HG03571 (cell line): ENCODE data around the gene UAP1.
A peak's percentile ranks its signal among the peaks of the same experiment; 100 is the strongest.

Source experiments
- ATAC-seq: cut with Tn5 transposase; IDR thresholded peaks from one replicate; pipeline ENCODE4 v1.9.1; 2021; ENCODE audit not compliant: unreplicated experiment

UAP1 gene

DNA sequence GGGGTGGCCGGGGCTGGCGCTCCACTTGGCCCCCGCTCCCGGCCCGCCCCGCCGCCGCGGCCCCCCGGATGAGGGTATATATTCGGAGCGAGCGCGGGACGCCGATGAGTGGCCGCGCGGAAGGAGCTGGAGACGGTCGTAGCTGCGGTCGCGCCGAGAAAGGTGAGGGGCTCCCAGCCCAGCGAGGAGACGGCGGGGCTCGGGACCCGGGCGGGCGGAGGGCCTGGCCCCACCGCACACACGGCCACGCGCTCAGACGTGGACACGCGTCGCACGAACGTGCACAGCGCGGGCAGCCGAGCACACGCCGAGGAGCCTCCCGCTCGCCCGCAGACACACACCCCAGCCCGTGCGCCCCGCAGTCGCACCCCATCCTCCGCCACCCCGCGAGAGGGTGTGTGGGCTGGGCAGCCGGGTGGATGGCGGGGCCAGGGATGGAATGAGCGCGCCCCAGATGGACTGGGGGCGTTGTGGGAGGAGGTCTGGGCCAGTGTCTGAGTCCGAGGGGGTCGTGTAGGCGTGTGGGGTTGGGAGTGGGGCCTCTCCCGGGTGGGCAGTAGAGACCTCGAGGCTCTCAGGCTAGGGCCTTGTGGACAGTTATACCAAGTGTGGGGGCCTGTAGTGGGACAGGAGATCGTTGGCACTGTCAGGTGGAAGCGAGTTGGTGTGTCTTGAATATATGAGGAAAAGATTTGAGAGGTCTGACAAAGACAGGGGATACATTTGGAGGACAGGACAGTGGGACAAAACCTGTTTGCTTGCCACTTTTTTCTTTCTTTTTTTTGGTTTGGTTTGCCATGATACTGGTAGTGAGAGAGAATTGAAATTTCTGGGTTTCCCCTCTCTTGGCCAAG, at the start of gene UAP1:
UAP1 (plus strand) TSS at position 107 of the 854 bp plus-strand sequence. CDS start 4,347 bp downstream, outside the sequence.
- ATAC-seq, result no peak

DNA sequence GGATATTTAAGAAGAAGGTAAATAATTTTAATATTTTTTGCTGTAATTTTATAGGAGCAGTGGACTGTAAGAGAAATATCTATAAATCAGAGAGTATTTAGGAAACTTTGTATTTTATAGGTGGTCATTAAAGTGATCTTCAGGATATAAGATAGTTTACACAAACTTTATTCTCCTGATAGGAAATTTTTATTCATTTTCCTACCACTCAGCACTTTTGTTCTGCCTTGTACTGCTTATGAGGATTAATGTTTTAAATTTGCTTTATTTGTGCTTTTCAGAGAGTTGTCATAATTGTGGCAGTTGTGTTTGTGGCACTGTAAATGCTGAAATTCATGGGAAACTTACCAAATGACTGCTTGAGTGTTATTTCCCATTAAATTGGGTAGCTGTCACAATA, 34.2 kb upstream of the UAP1 start:
- ATAC-seq, result no peak

DNA sequence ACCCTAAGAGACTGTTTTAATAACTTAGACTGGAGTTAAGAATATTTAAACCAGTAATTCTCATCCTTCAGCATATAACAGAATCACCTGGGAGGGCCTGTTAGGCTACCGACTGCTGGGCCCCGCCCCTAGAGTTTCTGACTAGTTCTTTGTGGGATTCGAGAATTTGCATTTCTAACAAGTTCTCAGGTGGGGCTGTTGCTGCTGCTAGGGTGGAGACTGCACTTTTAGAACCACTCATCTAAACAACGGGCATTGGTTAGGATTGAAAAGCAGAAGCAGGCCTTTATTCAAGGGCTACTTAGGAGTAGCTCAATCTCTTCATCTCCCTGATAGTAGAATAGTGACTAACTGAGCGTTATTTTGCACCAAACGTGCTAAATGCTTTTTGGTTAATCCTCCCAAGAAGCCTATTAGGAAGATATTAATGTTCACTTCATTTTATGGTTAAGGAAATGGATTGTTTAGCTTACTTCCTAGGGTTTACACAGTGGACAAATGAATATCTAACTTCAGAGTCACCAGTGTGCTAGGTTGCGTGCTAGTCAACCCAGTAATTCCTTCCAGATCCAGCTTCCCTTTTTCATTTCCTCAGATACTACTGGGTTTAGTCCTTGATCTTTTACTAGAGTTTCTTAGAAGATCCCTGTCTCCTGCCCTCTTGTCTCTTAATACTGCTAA, 31.1 kb upstream of the UAP1 start:
- ATAC-seq, result peak; percentile 88

DNA sequence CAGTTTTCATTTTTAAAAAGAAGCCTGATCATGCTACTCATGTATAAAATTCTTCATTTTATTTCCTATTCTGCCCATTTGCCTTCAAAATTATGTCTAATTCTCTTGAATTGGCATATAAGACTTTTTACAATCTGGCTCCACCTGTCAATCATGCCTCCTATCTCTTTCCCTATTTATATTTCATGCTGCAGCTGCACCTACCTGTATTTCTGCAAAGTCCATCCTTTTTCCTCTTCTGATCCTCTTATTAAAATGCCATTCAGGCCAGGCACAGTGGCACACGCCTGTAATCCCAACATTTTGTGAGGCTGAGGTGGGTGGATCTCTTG, 30.6 kb upstream of the UAP1 start:
- ATAC-seq, result no peak

DNA sequence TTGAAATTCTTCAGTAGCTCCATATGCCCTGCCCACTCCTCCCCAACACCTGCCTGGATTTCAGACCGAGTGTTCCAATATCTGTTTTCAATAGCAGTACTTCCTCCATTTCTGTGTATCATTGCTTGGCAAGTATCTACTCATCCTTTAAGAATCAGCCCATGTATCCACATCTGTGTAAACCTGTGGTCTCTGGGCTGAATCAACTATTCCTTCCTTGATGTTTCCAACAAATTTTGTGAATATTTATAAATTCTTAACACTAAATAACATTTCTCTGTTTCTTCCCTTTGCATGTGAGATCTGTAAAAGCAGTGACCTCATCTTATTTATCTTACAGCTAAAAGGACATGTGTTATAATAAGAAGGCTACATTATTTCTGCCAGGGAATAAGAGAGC, 26.0 kb upstream of the UAP1 start:
- no peak for ATAC-seq

DNA sequence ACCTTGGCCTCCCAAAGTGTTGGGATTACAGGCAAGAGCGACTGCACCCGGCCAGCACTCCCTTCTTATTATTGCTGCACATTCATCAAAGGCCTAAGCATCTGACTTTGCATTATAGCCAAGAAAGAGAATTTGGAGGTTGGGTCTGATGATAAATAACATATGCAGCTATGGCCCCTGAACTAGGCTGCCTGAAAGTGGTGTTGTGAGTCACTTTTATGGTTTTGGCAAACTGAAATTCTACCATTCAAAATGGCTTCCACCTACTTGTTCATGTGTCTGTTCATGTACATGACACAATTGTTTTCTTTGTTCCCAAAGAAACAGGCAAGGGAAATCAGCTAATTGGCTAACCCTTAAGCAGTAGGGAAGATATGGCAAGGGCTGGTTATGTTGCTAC, 25.0 kb upstream of the UAP1 start:
- no peak for ATAC-seq

DNA sequence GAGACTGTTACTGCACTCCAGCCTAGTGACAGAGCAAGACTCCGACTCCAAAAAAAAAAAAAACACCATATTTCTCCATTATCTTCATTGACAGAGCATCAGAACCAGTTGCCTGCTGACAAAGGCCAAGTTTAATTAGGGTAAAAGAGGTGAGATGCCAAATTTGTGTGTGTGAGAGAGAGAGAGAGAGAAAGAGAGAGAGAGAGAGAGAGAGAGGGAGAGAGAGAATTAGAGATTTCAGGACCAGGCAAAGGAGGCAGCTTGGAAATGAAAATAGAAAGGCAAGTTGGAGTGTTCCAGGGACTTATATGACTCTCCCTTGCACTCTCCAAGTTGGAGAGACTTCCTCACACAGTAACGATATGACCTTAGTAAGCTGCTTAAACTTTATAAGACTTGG, 24.3 kb upstream of the UAP1 start:
- no peak for ATAC-seq

DNA sequence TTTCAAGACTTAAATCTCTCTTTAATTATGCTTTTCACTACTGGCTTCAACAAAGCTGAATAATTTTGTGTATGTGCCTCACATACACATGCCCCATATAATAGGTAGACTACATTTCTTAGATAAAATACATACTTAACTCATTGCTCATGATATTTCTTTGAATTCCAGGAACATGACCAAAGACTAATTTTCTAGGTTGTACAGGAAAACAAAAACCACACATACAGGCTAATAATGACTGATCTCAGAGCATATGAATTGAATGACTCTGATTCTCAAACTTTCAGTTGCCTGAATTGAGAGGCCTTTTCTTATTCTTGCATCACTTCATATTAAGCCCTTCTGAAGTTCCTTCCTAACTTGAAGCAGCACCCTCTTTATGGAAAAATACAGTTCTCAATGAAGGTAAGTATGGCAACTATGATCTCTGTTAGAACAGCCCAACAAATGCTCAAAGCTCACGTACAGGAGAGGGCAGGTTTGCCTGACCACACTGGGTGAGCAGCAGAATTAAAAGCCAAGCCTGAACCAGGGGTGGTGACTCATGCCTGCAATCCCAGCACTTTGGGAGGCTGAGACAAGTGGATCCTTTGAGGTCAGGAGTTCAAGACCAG, 22.6 kb upstream of the UAP1 start:
- ATAC-seq, result no peak

DNA sequence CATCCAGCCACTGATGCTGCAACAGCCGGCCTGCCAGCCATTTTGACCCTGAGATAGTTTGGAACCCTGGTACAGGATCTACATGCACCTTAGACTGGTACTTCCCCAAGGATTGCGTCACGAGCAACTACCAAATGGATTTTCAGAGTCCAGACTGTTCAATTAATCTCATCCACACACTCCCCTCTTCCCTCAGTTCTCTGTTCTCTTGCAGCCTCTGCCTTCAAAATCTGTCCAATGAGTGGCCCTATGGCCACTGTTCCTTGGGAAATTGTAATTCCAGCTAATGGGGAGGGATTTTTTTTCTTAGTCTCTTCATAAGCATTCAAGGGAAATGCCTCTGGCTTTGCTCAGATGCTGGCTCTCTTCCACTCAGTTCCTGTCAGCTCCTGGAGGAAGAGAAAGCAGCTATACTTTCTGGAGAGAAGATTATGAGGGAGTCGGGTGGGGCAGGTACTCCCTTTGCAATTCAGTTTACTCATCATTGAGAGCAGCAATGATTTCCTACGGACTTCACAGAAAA, 19.8 kb upstream of the UAP1 start:
- ATAC-seq, result no peak

DNA sequence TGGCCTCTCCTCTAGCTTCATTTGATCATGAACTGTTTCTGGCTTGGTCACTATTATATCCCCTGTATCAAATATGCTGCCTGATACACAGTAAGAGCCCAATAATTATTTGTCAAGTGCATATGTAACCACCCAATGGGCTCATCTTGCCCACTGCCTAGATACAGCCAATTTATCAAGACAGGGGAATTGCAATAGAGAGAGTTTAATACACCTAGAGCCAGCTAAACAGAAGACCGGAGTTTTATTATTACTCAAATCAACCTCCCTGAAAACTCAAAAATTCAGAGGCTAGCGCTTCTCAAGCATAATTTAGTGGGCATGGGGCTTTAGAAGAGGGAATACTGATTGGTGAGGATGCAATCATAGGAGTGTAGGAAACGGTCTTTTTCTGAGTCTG, 18.3 kb upstream of the UAP1 start:
- ATAC-seq, result no peak

DNA sequence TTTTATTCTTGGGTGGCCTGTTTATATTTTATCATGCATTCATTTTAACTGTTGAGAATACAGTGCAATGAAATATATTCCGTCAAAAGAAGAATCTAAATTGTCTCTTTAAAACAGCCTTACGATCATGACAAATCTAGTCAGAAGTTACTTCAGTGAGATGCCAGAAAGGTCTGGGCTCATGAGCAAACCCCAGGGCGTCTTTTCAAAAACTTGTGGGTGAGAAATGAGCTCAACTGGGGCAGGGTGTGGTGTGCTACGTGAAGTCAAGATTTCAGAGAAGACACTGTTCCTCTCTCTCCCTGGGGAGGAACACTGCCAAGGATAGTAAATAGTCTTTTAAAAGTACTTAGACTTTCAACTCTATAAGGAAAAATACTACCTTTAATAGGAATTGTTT, 13.4 kb upstream of the UAP1 start:
- ATAC-seq, result no peak

DNA sequence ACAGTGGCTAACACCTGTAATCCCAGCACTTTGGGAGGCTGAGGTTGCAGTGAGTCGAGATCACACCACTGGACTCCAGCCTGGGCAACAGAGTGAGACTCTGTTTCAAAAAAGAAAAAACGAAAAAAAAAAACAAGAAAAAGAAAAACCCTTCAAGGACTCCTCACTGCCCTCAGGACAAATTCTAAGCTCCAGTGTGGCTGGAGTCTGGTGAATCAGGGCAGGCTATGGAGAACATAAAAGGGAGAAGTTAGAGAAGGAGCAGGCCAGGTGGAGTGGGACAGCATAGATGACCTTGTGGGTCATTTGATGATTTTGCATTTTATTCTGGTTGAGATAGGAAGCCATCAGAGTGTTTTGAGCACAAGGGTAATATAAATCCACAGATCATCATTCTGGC, 12.5 kb upstream of the UAP1 start:
- ATAC-seq, result no peak

DNA sequence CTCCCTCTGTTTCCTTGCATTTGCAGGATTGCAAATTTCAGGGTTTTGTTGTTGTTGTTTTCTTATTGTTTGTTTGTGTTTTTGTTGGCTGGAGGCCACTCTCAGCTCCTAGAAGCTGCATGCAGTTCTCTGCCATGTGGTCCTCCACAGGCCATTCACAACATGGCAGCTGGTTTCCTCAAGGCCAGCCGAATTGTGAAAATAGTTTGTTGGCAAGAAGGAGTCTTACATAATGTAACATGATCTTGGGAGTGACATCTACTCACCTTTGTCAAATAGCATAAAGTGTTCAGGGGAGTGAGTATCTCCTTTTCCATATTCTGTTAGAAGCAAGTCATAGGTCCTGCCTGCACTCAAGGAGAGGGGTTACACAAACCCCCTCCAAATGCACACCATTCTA, 10.6 kb upstream of the UAP1 start:
- ATAC-seq, result no peak

DNA sequence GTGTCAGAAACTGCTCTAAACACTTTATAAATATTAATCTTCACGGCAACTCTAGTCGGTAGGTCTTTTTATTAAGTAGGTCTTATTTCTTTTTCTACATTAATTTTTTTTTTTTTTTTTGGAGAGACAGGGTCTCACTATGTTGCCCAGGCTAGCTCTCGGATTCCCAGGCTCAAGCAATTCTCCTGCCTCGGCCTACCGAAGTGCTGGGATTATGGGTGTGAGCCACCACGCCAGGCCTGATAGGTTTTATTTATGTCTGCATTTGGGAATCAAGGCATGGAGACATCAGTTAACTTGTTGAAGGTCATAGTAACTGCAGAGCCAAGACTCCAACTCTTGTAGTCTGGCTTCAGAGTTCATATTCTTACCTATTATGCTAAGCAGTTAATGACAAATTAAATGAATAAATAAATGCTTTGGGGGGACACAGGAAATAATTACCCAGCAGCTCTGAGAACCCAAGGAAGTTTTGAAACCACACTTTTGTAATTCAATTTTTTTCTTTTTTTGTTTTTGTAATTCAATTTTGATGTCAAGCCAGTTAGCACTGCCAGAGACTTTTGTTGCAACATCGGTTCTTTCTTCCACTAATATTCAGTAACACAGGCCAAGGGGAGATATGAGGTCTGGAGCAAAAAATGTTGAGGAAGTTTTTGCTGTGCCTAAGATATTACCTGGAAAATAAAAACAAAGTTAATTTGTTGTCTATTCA, 9.4 kb upstream of the UAP1 start:
- no peak for ATAC-seq

DNA sequence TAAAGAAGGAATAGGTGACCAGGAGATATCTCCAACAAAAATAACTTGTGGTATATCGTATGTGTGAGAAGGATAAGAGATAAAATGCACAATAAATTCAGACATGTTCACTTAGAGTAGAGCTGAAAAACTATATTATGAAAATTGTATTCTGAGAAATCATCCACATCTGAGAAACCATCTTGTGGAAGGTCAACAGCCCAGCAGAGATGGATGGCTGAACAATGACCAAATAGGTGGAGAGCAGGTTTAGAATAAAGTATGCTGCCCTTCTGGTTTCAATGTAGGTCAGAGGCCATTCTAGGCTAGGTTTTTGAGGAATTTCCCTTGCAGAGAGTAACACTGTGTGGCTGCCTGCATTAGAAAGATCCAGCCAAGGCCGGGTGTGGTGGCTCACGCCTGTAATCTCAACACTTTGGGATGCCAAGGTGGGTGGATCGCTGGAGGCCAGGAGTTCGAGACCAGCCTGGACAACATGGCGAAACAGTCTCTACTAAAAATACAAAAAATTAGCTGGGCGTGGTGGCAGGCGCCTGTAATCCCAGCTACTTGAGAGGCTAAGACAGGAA, 8.8 kb upstream of the UAP1 start:
- no peak for ATAC-seq

DNA sequence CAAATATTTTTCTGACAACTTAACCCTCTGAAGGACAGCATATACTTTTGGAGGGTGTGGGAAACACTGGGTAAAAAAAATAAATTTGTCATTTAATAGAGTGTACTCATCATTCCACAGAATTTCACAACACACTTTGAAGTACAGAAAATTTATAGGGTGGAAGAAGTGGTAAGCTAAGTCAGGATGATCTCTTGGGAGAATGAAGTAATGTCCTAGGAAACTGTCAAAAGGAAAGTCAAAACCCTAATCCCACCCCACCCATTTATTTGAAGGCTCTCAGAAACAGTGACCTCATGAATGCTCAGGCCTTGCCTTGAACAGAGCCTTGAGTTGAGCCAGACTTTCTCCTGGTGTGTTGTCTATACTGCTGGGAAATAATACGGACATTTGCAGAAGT, 7.3 kb upstream of the UAP1 start:
- no peak for ATAC-seq

DNA sequence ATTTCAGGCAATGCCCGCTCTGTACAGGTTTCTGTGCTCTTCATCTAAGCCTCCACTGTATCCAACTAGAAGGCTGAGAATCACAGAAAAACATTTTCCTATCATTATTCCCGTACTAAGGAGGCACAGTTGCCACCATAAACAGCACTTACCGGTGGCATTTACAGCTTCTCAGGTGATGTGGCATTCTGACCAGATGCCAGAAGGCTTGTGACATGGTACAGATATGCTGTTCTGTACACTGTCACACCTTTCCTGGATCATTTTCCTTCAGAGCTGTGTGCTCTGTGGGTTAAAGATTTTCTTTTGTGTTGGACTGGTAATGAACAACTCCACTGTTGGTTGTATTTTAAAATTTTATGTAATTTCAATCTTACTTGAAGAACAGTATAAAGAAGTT, 4.0 kb upstream of the UAP1 start:
- ATAC-seq, result no peak

DNA sequence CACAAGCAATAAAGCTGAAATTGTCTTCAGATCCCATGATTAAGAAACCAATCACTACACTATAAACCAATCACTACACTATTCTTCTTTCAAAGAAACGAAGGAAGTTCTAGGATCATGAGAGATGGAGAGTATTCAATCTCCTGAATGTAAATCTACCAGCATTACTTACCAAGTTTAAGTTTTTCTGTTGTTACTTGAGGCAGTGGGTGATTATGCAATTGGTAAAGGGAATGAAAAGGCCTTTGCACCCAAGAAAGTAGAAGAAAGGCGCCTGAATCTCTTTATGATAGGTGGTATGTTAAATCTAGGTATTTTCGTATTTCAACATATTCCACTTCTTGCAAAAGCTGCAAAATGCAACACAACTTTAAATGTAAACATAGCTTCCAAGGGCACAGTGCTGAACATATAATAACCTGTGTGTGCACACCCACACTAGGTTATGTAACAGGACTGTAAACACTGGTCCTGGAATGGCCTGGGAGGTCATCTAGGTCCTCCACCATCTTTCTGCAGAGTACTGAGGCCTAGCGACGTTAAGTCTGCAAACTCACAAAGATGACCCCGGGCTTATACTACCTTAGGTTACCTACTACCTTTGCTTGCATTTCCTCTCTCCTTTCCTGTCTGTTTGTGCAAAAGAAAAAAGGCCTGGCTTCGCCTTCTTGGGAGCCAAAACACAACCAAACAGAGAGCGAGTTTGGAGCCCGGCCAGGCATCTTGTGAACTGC, 1.1 kb upstream of the UAP1 start:
- ATAC-seq, result no peak

DNA sequence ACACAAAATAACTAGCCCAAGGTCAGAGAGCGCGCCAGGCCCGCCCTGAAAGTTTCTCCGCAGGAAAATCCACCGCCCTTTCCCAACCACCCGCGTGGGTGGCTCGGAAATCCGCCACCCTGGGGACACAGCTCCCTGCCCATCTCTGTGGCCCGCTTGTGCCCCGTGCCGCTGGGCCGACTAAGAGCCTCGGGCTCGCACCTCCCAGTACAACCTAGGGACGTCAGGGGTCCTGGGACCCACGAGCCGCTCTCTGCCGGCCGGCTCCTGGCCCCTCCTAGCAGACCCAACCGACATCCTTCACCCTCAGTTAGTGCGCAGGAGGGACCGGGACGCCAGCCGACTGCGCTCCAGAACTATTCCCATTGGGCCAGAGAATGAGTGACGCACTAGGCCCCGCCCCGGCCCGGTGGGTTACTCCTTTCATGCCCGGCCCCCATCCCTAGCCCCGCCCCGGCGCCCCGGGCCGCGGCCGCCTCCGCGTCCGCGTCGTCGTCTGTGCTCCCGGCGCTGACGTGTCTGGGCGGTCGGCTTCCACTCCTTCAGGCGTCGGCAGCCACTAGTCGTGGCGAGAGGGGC, 396 bp upstream of the UAP1 start:
- peak; percentile 97 for ATAC-seq

DNA sequence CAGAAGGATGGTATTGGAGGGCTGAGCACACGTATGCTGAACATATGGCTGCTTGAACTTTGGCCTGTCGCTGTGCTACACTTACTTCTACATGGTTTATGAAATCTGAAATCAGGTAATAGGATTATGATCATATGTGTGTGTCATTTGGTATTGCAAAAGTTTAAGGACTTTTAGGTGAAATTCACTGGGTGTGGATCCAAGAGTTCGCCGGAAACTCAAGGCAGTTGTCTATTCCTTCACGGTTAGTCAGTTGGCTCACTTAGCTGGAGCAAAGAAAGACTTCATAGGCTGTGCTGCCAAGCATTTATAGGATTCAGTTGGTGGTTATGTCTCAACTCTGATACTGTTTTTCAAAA, 927 bp downstream of the UAP1 start:
- ATAC-seq, result no peak
